WTC11 (cell line): ENCODE measurements around the gene INO80D. TPM values are rescaled to one million over a fixed set of nuclear protein-coding genes. Genes with fewer than 3 reads are reported as not detected.

Experiments
- ATAC-seq: fragments of 200-7000 bp; cut with Tn5 transposase; 2 replicates; pipeline ENCODE4 v1.10.0; 2021; ENCODE audit warnings: mild to moderate bottlenecking, moderate library complexity
- Bru-seq: library from RNA; stranded (reverse); fragments of 400-500 nt; gene quantifications from one replicate; lab custom pipeline; 2021; lab: Mats Ljungman, UMichigan
- CTCF ChIA-PET: fragments of 300-600 bp; sonication (Branson Sonifier 250); formaldehyde crosslinking; loops from one replicate; lab custom pipeline; 2021; ENCODE audit warnings: antibody characterized with exemption; lab: Charles Lee
- POLR2A ChIA-PET: fragments of 350-600 bp; sonication (Branson Sonifier 250); formaldehyde crosslinking; loops from one replicate; lab custom pipeline; 2021; ENCODE audit warnings: antibody characterized with exemption; lab: Charles Lee
- DNase-seq: peaks from one replicate; pipeline ENCODE4 v3.0.0; 2021; ENCODE audit warnings: low spot score
- H3K27ac Mint-ChIP-seq: 2 replicates; pipeline ENCODE4 v1.8.0; 2021; ENCODE audit warnings: mixed read lengths
- H3K27me3 Mint-ChIP-seq: 2 replicates; pipeline ENCODE4 v1.8.0; 2021; ENCODE audit warnings: low read depth, mild to moderate bottlenecking, moderate library complexity, mixed read lengths
- H3K36me3 Mint-ChIP-seq: 2 replicates; pipeline ENCODE4 v1.8.0; 2021; ENCODE audit warnings: mixed read lengths
- H3K4me1 Mint-ChIP-seq: 2 replicates; pipeline ENCODE4 v1.8.0; 2022; ENCODE audit warnings: mixed read lengths
- H3K4me3 Mint-ChIP-seq: 2 replicates; pipeline ENCODE4 v1.8.0; 2021; ENCODE audit warnings: mild to moderate bottlenecking, moderate library complexity, mixed read lengths
- H3K9me3 Mint-ChIP-seq: 2 replicates; pipeline ENCODE4 v1.8.0; 2021; ENCODE audit warnings: mixed read lengths
- CBFB ChIP-seq: sonication (generic); formaldehyde crosslinking; IDR thresholded peaks from 2 replicates; pipeline ENCODE4 v1.8.1; 2022; ENCODE audit warnings: mild to moderate bottlenecking, low read depth, missing genetic modification reagents
- E2F1 ChIP-seq: sonication (generic); formaldehyde crosslinking; IDR thresholded peaks from 2 replicates; pipeline ENCODE4 v1.8.0; 2022; ENCODE audit warnings: mild to moderate bottlenecking, missing genetic modification reagents
- ETV6 ChIP-seq: sonication (generic); formaldehyde crosslinking; IDR thresholded peaks from 2 replicates; pipeline ENCODE4 v1.8.1; 2022; ENCODE audit warnings: mild to moderate bottlenecking, missing genetic modification reagents
- FOXP1 ChIP-seq: sonication (generic); formaldehyde crosslinking; IDR thresholded peaks from 2 replicates; pipeline ENCODE4 v1.8.0; 2022; ENCODE audit warnings: missing genetic modification reagents, mild to moderate bottlenecking, moderate library complexity, borderline replicate concordance
- IRF1 ChIP-seq: sonication (generic); formaldehyde crosslinking; IDR thresholded peaks from 2 replicates; pipeline ENCODE4 v1.8.0; 2023; ENCODE audit warnings: missing genetic modification reagents
- JUN ChIP-seq: sonication (generic); formaldehyde crosslinking; IDR thresholded peaks from 2 replicates; pipeline ENCODE4 v1.8.0; 2023; ENCODE audit warnings: mild to moderate bottlenecking, missing genetic modification reagents
- MYBL2 ChIP-seq: sonication (generic); formaldehyde crosslinking; IDR thresholded peaks from 2 replicates; pipeline ENCODE4 v1.8.1; 2023; ENCODE audit warnings: mild to moderate bottlenecking, moderate library complexity, missing genetic modification reagents
- SMAD4 ChIP-seq: sonication (generic); formaldehyde crosslinking; IDR thresholded peaks from 2 replicates; pipeline ENCODE4 v1.8.0; 2022; ENCODE audit warnings: mild to moderate bottlenecking, missing genetic modification reagents
- STAT6 ChIP-seq: sonication (generic); formaldehyde crosslinking; conservative IDR thresholded peaks from 2 replicates; pipeline ENCODE4 v1.8.1; 2023; ENCODE audit warnings: mild to moderate bottlenecking, low read depth, missing genetic modification reagents, moderate library complexity
- ZNF219 ChIP-seq: sonication (generic); formaldehyde crosslinking; IDR thresholded peaks from 2 replicates; pipeline ENCODE4 v1.8.0; 2023; ENCODE audit warnings: missing genetic modification reagents, mild to moderate bottlenecking, borderline replicate concordance
- ZNF396 ChIP-seq: fragments of 250-450 bp; sonication (Bioruptor Pico); IDR thresholded peaks from 2 replicates; pipeline ENCODE4 v1.8.0; 2021; ENCODE audit warnings: mild to moderate bottlenecking, moderate library complexity, borderline replicate concordance
- long read RNA-seq, 3 experiments: library from RNA in 1 of 3; library from capped mRNA in 1 of 3; library from polyadenylated mRNA in 1 of 3; unstranded in 2 of 3; stranded (forward) in 1 of 3; transcript quantifications; one replicate each; pipeline ENCODE4 v2.0.0, GENCODE V29; 2021
- total RNA-seq: library from RNA; stranded (reverse); gene quantifications from 3 replicates; pipeline ENCODE4 v1.2.3, GENCODE V29; 2021
- TF ChIP-seq, protein P1 (sequence below): sonication (generic); formaldehyde crosslinking; IDR thresholded peaks from 2 replicates; pipeline ENCODE4 v1.8.0; 2022; ENCODE audit warnings: mild to moderate bottlenecking, missing genetic modification reagents
- TF ChIP-seq, protein P2 (sequence below): sonication (generic); formaldehyde crosslinking; IDR thresholded peaks from 2 replicates; pipeline ENCODE4 v1.8.1; 2023; ENCODE audit warnings: mild to moderate bottlenecking, missing genetic modification reagents, moderate library complexity
- TF ChIP-seq, protein P3 (sequence below): sonication (generic); formaldehyde crosslinking; IDR thresholded peaks from 2 replicates; pipeline ENCODE4 v1.8.0; 2023; ENCODE audit warnings: missing genetic modification reagents, mild to moderate bottlenecking, borderline replicate concordance
- TF ChIP-seq, protein P4 (sequence below): sonication (generic); formaldehyde crosslinking; IDR thresholded peaks from 2 replicates; pipeline ENCODE4 v1.8.1; 2023; ENCODE audit warnings: mild to moderate bottlenecking, moderate library complexity, missing genetic modification reagents

Gene INO80D, protein sequence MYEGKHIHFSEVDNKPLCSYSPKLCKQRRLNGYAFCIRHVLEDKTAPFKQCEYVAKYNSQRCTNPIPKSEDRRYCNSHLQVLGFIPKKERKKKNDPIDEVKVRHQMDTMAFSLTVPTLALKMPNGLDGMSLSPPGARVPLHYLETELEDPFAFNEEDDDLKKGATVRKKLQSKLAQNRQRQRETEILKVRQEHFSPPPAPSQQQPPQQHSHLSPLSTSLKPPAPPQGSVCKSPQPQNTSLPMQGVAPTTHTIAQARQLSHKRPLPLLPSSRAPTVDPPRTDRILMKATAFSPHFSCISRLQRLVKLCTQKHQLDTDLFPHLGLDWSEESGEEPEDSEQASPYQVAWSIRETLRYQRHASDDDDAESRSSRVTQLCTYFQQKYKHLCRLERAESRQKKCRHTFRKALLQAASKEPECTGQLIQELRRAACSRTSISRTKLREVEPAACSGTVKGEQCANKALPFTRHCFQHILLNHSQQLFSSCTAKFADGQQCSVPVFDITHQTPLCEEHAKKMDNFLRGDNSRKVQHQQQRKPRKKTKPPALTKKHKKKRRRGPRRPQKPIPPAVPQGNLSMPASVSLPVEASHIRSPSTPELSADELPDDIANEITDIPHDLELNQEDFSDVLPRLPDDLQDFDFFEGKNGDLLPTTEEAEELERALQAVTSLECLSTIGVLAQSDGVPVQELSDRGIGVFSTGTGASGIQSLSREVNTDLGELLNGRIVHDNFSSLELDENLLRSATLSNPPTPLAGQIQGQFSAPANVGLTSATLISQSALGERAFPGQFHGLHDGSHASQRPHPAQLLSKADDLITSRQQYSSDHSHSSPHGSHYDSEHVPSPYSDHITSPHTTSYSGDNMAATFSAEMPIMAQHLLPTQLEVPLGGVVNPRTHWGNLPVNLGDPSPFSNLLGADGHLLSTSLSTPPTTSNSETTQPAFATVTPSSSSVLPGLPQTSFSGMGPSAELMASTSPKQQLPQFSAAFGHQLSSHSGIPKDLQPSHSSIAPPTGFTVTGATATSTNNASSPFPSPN
- total RNA-seq (30.9 to 34.1 TPM (median 33.2 TPM) in 3 replicates), Bru-seq, nascent RNA (percentile 84 among the genes with signal in this experiment)
- long read RNA-seq, experiment 1, partial matches to known transcripts = 1 of 50 reads
- long read RNA-seq, experiment 1, other reads (novel, unspliced or antisense) = 49 of 50 reads
- long read RNA-seq, experiment 2, partial matches to known transcripts = 0 of 25 reads
- long read RNA-seq, experiment 2, other reads (novel, unspliced or antisense) = 25 of 25 reads
- long read RNA-seq, experiment 3, partial matches to known transcripts = 2 of 5 reads
- long read RNA-seq, experiment 3, other reads (novel, unspliced or antisense) = 3 of 5 reads

- POLR2A ChIA-PET = interaction anchor here (0.7 kb wide), 1 partner anchor 73 kb away, joined by 3 read pairs; the partner anchor contains the start of genes EEF1B2 and NDUFS1
- TF ChIP-seq, protein P1, sequence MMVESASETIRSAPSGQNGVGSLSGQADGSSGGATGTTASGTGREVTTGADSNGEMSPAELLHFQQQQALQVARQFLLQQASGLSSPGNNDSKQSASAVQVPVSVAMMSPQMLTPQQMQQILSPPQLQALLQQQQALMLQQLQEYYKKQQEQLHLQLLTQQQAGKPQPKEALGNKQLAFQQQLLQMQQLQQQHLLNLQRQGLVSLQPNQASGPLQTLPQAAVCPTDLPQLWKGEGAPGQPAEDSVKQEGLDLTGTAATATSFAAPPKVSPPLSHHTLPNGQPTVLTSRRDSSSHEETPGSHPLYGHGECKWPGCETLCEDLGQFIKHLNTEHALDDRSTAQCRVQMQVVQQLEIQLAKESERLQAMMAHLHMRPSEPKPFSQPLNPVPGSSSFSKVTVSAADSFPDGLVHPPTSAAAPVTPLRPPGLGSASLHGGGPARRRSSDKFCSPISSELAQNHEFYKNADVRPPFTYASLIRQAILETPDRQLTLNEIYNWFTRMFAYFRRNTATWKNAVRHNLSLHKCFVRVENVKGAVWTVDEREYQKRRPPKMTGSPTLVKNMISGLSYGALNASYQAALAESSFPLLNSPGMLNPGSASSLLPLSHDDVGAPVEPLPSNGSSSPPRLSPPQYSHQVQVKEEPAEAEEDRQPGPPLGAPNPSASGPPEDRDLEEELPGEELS (CRISPR knock-in tag) = peak; percentile 19; the same call in 1 of the 2 replicates
- TF ChIP-seq, protein P2, sequence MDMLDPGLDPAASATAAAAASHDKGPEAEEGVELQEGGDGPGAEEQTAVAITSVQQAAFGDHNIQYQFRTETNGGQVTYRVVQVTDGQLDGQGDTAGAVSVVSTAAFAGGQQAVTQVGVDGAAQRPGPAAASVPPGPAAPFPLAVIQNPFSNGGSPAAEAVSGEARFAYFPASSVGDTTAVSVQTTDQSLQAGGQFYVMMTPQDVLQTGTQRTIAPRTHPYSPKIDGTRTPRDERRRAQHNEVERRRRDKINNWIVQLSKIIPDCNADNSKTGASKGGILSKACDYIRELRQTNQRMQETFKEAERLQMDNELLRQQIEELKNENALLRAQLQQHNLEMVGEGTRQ (CRISPR knock-in tag) = no peak
- TF ChIP-seq FOXP1 (CRISPR knock-in tag) (no peak), SMAD4 (CRISPR knock-in tag) (no peak), STAT6 (CRISPR knock-in tag) (no peak), CBFB (CRISPR knock-in tag) (peak; percentile 33; the same call in 1 of the 2 replicates), ETV6 (CRISPR knock-in tag) (0 out of 2 replicates have a peak, but pooled peaks have one; percentile 30), ZNF396 (no peak), JUN (CRISPR knock-in tag) (0 out of 2 replicates have a peak, but pooled peaks have one; percentile 71), ZNF219 (CRISPR knock-in tag) (peak; percentile 52; the same call in 1 of the 2 replicates), MYBL2 (CRISPR knock-in tag) (no peak), E2F1 (CRISPR knock-in tag) (no peak), IRF1 (CRISPR knock-in tag) (0 out of 2 replicates have a peak, but pooled peaks have one; percentile 29)
- TF ChIP-seq, protein P3, sequence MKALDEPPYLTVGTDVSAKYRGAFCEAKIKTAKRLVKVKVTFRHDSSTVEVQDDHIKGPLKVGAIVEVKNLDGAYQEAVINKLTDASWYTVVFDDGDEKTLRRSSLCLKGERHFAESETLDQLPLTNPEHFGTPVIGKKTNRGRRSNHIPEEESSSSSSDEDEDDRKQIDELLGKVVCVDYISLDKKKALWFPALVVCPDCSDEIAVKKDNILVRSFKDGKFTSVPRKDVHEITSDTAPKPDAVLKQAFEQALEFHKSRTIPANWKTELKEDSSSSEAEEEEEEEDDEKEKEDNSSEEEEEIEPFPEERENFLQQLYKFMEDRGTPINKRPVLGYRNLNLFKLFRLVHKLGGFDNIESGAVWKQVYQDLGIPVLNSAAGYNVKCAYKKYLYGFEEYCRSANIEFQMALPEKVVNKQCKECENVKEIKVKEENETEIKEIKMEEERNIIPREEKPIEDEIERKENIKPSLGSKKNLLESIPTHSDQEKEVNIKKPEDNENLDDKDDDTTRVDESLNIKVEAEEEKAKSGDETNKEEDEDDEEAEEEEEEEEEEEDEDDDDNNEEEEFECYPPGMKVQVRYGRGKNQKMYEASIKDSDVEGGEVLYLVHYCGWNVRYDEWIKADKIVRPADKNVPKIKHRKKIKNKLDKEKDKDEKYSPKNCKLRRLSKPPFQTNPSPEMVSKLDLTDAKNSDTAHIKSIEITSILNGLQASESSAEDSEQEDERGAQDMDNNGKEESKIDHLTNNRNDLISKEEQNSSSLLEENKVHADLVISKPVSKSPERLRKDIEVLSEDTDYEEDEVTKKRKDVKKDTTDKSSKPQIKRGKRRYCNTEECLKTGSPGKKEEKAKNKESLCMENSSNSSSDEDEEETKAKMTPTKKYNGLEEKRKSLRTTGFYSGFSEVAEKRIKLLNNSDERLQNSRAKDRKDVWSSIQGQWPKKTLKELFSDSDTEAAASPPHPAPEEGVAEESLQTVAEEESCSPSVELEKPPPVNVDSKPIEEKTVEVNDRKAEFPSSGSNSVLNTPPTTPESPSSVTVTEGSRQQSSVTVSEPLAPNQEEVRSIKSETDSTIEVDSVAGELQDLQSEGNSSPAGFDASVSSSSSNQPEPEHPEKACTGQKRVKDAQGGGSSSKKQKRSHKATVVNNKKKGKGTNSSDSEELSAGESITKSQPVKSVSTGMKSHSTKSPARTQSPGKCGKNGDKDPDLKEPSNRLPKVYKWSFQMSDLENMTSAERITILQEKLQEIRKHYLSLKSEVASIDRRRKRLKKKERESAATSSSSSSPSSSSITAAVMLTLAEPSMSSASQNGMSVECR (CRISPR knock-in tag) = 0 out of 2 replicates have a peak, but pooled peaks have one; percentile 13
- TF ChIP-seq, protein P4, sequence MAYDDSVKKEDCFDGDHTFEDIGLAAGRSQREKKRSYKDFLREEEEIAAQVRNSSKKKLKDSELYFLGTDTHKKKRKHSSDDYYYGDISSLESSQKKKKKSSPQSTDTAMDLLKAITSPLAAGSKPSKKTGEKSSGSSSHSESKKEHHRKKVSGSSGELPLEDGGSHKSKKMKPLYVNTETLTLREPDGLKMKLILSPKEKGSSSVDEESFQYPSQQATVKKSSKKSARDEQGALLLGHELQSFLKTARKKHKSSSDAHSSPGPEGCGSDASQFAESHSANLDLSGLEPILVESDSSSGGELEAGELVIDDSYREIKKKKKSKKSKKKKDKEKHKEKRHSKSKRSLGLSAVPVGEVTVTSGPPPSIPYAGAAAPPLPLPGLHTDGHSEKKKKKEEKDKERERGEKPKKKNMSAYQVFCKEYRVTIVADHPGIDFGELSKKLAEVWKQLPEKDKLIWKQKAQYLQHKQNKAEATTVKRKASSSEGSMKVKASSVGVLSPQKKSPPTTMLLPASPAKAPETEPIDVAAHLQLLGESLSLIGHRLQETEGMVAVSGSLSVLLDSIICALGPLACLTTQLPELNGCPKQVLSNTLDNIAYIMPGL (CRISPR knock-in tag) = peak; percentile 79; the same call in 1 of the 2 replicates
Observed at GRCh38 chr2:206085742-206086445, at the start of gene INO80D. Gene INO80D (minus strand): TSS chr2:206086174. CDS start chr2:206063016, 23,158 bp downstream.

More at GRCh38 chr2:206085742-206086445, at the start of gene INO80D:
- DNase-seq = peak; percentile 65
- Mint-ChIP-seq H3K9me3 (no peaks in the 10 kb centered on the region), H3K36me3 (peaks cover 25% of the 10 kb centered on the region), H3K4me3 (peak within 1 kb of the TSS; percentile 98), H3K4me1 (peaks cover 26% of the 10 kb centered on the region), H3K27me3 (no peaks in the 10 kb centered on the region; the same call in 1 of the 2 replicates), H3K27ac (peak within 1 kb of the TSS; percentile 99)
- CTCF ChIA-PET = interaction anchor here (0.6 to 1.7 kb wide), 6 partner anchors 12 to 98 kb away, joined by 3 to 8 read pairs (median 4); no protein-coding TSS in a partner anchor
- peak; percentile 74 for ATAC-seq
